ENCODE data around the gene DCDC1.

Gene DCDC1

DNA sequence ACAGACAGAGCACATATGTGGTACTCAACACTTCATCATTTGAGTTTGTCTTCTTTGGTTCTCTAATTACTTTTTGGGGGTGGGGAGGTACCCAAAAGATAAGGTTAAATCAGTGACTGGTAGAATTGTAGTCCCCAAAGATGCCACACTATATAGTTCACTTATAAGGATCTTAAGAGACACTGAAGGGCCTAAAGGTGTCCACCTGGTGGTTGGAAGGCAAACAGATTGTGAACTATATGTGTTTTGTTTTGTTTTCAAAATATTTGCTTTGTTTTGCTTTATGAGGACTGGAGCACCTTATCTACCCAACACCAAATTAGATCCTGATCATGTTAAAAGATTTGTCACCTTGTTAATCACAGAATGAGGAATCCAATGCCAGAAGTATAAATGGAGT is 136.1 kb downstream of the DCDC1 start:
- Histone ChIP-seq H3K27me3 (ENCODE audit: control insufficient read depth, insufficient read depth, low read length) (no peaks in the 10 kb centered on the region), H3K9me3 (ENCODE audit: control insufficient read depth, insufficient read depth, low read depth, low read length) (no peaks in the 10 kb centered on the region), H3K9ac (ENCODE audit: low read length) (no peak overlapping the region), H3K27ac (ENCODE audit: low read depth, low read length) (no peak overlapping the region), H3K36me3 (ENCODE audit: control insufficient read depth, insufficient read depth, low read length) (no peaks in the 10 kb centered on the region), H3K4me3 (ENCODE audit: low read depth, low read length) (no peak overlapping the region), H3K4me1 (ENCODE audit: control insufficient read depth, insufficient read depth, low read length) (peaks cover 9% of the 10 kb centered on the region)

GRCh38 chr11:31231601-31232000 is 137.9 kb downstream of the DCDC1 start:
- H3K9me3 ChIP-seq (ENCODE audit: control insufficient read depth, insufficient read depth, low read depth, low read length): no peaks in the 10 kb centered on the region
- no peak overlapping the region for H3K9ac ChIP-seq (ENCODE audit: low read length)
- no peaks in the 10 kb centered on the region for H3K36me3 ChIP-seq (ENCODE audit: control insufficient read depth, insufficient read depth, low read length)
- H3K27me3 ChIP-seq (ENCODE audit: control insufficient read depth, insufficient read depth, low read length): no peaks in the 10 kb centered on the region
- H3K4me1 ChIP-seq (ENCODE audit: control insufficient read depth, insufficient read depth, low read length): no peaks in the 10 kb centered on the region; the same call in 1 of the 2 replicates
- no peak overlapping the region for H3K4me3 ChIP-seq (ENCODE audit: low read depth, low read length)
- no peak overlapping the region for H3K27ac ChIP-seq (ENCODE audit: low read depth, low read length)

DNA sequence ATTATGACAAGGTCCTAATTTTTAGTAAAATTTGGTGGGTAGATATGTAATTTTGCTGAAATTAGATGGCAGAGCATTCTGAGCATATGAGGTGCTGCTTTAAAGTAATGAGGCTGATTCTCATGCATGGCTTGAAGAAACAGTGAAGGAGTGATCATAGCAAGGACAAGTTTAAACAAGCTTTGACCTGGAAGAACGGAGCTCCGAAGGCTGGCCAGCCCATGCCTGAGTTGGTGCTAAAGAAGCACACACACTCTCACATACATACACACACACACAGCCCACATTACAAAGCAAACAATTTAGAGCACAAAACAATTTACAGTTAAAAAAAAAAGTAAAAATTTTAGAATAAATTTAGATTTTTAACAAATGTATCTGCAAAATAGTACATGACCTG is 150.7 kb downstream of the DCDC1 start:
- Histone ChIP-seq H3K9ac (ENCODE audit: low read length) (no peak overlapping the region), H3K4me1 (ENCODE audit: control insufficient read depth, insufficient read depth, low read length) (0 out of 2 replicates have a peak, but pooled peaks cover 3% of the 10 kb centered on the region), H3K4me3 (ENCODE audit: low read depth, low read length) (no peak overlapping the region), H3K36me3 (ENCODE audit: control insufficient read depth, insufficient read depth, low read length) (no peaks in the 10 kb centered on the region), H3K27me3 (ENCODE audit: control insufficient read depth, insufficient read depth, low read length) (no peaks in the 10 kb centered on the region), H3K9me3 (ENCODE audit: control insufficient read depth, insufficient read depth, low read depth, low read length) (no peaks in the 10 kb centered on the region), H3K27ac (ENCODE audit: low read depth, low read length) (no peak overlapping the region)

- Histone ChIP-seq H3K4me3 (ENCODE audit: low read depth, low read length) (no peak overlapping the region), H3K4me1 (ENCODE audit: control insufficient read depth, insufficient read depth, low read length) (0 out of 2 replicates have a peak, but pooled peaks cover 3% of the 10 kb centered on the region), H3K27me3 (ENCODE audit: control insufficient read depth, insufficient read depth, low read length) (no peaks in the 10 kb centered on the region), H3K9ac (ENCODE audit: low read length) (no peak overlapping the region), H3K36me3 (ENCODE audit: control insufficient read depth, insufficient read depth, low read length) (no peaks in the 10 kb centered on the region), H3K9me3 (ENCODE audit: control insufficient read depth, insufficient read depth, low read depth, low read length) (no peaks in the 10 kb centered on the region), H3K27ac (ENCODE audit: low read depth, low read length) (no peak overlapping the region)
Measured at GRCh38 chr11:31214372-31214771, 155.2 kb downstream of the DCDC1 start.

- H3K9me3 ChIP-seq (ENCODE audit: control insufficient read depth, insufficient read depth, low read depth, low read length): no peaks in the 10 kb centered on the region
- no peak overlapping the region for H3K4me3 ChIP-seq (ENCODE audit: low read depth, low read length)
- H3K27me3 ChIP-seq (ENCODE audit: control insufficient read depth, insufficient read depth, low read length): no peaks in the 10 kb centered on the region
- no peak overlapping the region for H3K9ac ChIP-seq (ENCODE audit: low read length)
- no peaks in the 10 kb centered on the region for H3K36me3 ChIP-seq (ENCODE audit: control insufficient read depth, insufficient read depth, low read length)
- no peaks in the 10 kb centered on the region for H3K4me1 ChIP-seq (ENCODE audit: control insufficient read depth, insufficient read depth, low read length)
- H3K27ac ChIP-seq (ENCODE audit: low read depth, low read length): no peak overlapping the region
Measured at GRCh38 chr11:31199378-31199777, 170.2 kb downstream of the DCDC1 start.

GRCh38 chr11:31173926-31174680 is 195.4 kb downstream of the DCDC1 start:
- Histone ChIP-seq H3K27me3 (ENCODE audit: control insufficient read depth, insufficient read depth, low read length) (no peaks in the 10 kb centered on the region), H3K9ac (ENCODE audit: low read length) (no peak overlapping the region), H3K36me3 (ENCODE audit: control insufficient read depth, insufficient read depth, low read length) (no peaks in the 10 kb centered on the region), H3K4me3 (ENCODE audit: low read depth, low read length) (no peak overlapping the region), H3K9me3 (ENCODE audit: control insufficient read depth, insufficient read depth, low read depth, low read length) (peaks cover 21% of the 10 kb centered on the region), H3K4me1 (ENCODE audit: control insufficient read depth, insufficient read depth, low read length) (no peaks in the 10 kb centered on the region), H3K27ac (ENCODE audit: low read depth, low read length) (no peak overlapping the region)

GRCh38 chr11:31160504-31161422 is 208.8 kb downstream of the DCDC1 start:
- no peak overlapping the region for H3K27ac ChIP-seq (ENCODE audit: low read depth, low read length)
- no peaks in the 10 kb centered on the region for H3K27me3 ChIP-seq (ENCODE audit: control insufficient read depth, insufficient read depth, low read length)
- H3K4me1 ChIP-seq (ENCODE audit: control insufficient read depth, insufficient read depth, low read length): no peaks in the 10 kb centered on the region
- H3K9ac ChIP-seq (ENCODE audit: low read length): no peak overlapping the region
- no peak overlapping the region for H3K4me3 ChIP-seq (ENCODE audit: low read depth, low read length)
- H3K36me3 ChIP-seq (ENCODE audit: control insufficient read depth, insufficient read depth, low read length): no peaks in the 10 kb centered on the region
- H3K9me3 ChIP-seq (ENCODE audit: control insufficient read depth, insufficient read depth, low read depth, low read length): no peaks in the 10 kb centered on the region

- no peaks in the 10 kb centered on the region for H3K9me3 ChIP-seq (ENCODE audit: control insufficient read depth, insufficient read depth, low read depth, low read length)
Measured at GRCh38 chr11:31150841-31151240, 218.7 kb downstream of the DCDC1 start.

GRCh38 chr11:31150011-31150410 is 219.5 kb downstream of the DCDC1 start:
- Histone ChIP-seq H3K9ac (ENCODE audit: low read length) (no peak overlapping the region), H3K27me3 (ENCODE audit: control insufficient read depth, insufficient read depth, low read length) (no peaks in the 10 kb centered on the region), H3K4me1 (ENCODE audit: control insufficient read depth, insufficient read depth, low read length) (no peaks in the 10 kb centered on the region), H3K4me3 (ENCODE audit: low read depth, low read length) (no peak overlapping the region), H3K9me3 (ENCODE audit: control insufficient read depth, insufficient read depth, low read depth, low read length) (no peaks in the 10 kb centered on the region), H3K36me3 (ENCODE audit: control insufficient read depth, insufficient read depth, low read length) (no peaks in the 10 kb centered on the region), H3K27ac (ENCODE audit: low read depth, low read length) (no peak overlapping the region)

More at GRCh38 chr11:31150841-31151240, 218.7 kb downstream of the DCDC1 start:
- Histone ChIP-seq H3K9ac (ENCODE audit: low read length) (no peak overlapping the region), H3K36me3 (ENCODE audit: control insufficient read depth, insufficient read depth, low read length) (no peaks in the 10 kb centered on the region), H3K4me1 (ENCODE audit: control insufficient read depth, insufficient read depth, low read length) (no peaks in the 10 kb centered on the region), H3K4me3 (ENCODE audit: low read depth, low read length) (no peak overlapping the region), H3K27ac (ENCODE audit: low read depth, low read length) (no peak overlapping the region), H3K27me3 (ENCODE audit: control insufficient read depth, insufficient read depth, low read length) (no peaks in the 10 kb centered on the region)

- Histone ChIP-seq H3K36me3 (ENCODE audit: control insufficient read depth, insufficient read depth, low read length) (no peaks in the 10 kb centered on the region), H3K9ac (ENCODE audit: low read length) (no peak overlapping the region), H3K27me3 (ENCODE audit: control insufficient read depth, insufficient read depth, low read length) (no peaks in the 10 kb centered on the region), H3K4me1 (ENCODE audit: control insufficient read depth, insufficient read depth, low read length) (no peaks in the 10 kb centered on the region; the same call in 1 of the 2 replicates), H3K4me3 (ENCODE audit: low read depth, low read length) (no peak overlapping the region), H3K9me3 (ENCODE audit: control insufficient read depth, insufficient read depth, low read depth, low read length) (no peaks in the 10 kb centered on the region), H3K27ac (ENCODE audit: low read depth, low read length) (no peak overlapping the region)
Measured at GRCh38 chr11:31141789-31142188, 227.8 kb downstream of the DCDC1 start.

DNA sequence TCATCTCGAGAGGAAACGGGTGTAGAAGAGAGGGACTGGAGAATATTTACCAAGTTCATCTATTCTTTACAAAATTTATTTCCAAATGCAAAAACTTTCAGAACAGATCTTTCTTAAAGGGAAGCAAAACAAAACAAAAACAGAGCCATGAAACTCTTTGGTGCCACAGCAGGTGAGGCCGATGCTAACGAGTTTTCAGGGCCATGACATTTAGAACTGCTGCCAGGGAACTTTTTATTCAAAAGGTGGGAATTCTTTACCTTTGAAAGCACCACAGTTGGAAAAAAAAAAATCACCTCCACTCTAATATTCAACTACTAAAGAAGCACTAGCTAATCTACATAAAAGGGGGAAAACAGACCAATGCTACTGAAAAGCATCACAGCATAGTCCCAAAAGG is 230.1 kb downstream of the DCDC1 start:
- Histone ChIP-seq H3K27me3 (ENCODE audit: control insufficient read depth, insufficient read depth, low read length) (no peaks in the 10 kb centered on the region), H3K36me3 (ENCODE audit: control insufficient read depth, insufficient read depth, low read length) (no peaks in the 10 kb centered on the region), H3K9ac (ENCODE audit: low read length) (no peak overlapping the region), H3K4me1 (ENCODE audit: control insufficient read depth, insufficient read depth, low read length) (no peaks in the 10 kb centered on the region; the same call in 1 of the 2 replicates), H3K9me3 (ENCODE audit: control insufficient read depth, insufficient read depth, low read depth, low read length) (no peaks in the 10 kb centered on the region), H3K27ac (ENCODE audit: low read depth, low read length) (no peak overlapping the region), H3K4me3 (ENCODE audit: low read depth, low read length) (no peak overlapping the region)
